ENCODE measurements around the gene NDUFC2. TPM values are rescaled to one million over a fixed set of nuclear protein-coding genes. Genes with fewer than 3 reads are reported as not detected.

Gene NDUFC2
- total RNA-seq, 1 donor from 2014 or later, result 203 TPM

GRCh38 chr11:78056093-78056492, 23.6 kb downstream of the NDUFC2 start:
- Mint-ChIP-seq H3K27ac (ENCODE audit: unreplicated experiment) (no peak overlapping the region), H3K36me3 (ENCODE audit: low read depth, unreplicated experiment) (no peaks in the 10 kb centered on the region), H3K9me3 (ENCODE audit: unreplicated experiment) (no peaks in the 10 kb centered on the region), H3K4me3 (ENCODE audit: unreplicated experiment) (no peak overlapping the region), H3K27me3 (ENCODE audit: unreplicated experiment) (no peaks in the 10 kb centered on the region), H3K4me1 (ENCODE audit: unreplicated experiment) (peaks cover 3% of the 10 kb centered on the region)
- DNase-seq (ENCODE audit: low spot score), result no peak
- TF ChIP-seq, protein P1, sequence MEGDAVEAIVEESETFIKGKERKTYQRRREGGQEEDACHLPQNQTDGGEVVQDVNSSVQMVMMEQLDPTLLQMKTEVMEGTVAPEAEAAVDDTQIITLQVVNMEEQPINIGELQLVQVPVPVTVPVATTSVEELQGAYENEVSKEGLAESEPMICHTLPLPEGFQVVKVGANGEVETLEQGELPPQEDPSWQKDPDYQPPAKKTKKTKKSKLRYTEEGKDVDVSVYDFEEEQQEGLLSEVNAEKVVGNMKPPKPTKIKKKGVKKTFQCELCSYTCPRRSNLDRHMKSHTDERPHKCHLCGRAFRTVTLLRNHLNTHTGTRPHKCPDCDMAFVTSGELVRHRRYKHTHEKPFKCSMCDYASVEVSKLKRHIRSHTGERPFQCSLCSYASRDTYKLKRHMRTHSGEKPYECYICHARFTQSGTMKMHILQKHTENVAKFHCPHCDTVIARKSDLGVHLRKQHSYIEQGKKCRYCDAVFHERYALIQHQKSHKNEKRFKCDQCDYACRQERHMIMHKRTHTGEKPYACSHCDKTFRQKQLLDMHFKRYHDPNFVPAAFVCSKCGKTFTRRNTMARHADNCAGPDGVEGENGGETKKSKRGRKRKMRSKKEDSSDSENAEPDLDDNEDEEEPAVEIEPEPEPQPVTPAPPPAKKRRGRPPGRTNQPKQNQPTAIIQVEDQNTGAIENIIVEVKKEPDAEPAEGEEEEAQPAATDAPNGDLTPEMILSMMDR (IDR thresholded peaks at IDR 0.05; ENCODE audit: unreplicated experiment), result no peak

DNA sequence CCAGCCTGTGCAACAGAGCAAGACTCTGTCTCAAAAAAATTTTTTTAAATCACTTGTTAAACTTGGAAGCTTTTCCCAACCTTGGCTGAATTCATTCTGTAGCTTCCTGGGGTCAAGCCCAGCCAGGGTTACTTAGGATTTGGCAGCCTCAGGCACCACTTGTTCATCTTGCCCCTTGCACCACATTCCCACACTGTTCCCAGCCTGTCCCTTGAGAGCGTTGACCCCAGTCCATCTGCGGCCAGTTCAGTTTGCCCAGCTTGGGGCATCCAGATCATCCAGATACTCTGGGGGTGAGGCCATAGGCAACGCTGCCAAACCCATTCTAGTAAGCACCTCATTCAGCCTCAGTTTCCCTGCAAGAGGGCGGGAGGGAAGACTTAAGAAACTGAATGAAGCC, 24.7 kb downstream of the NDUFC2 start:
- H3K27ac Mint-ChIP-seq (ENCODE audit: unreplicated experiment), result no peak overlapping the region

GRCh38 chr11:78050964-78051831, 28.5 kb downstream of the NDUFC2 start:
- TF ChIP-seq, protein P1 (IDR thresholded peaks at IDR 0.05; ENCODE audit: unreplicated experiment), result no peak
- no peak for DNase-seq (ENCODE audit: low spot score)
- H3K9me3 Mint-ChIP-seq (ENCODE audit: unreplicated experiment), result no peaks in the 10 kb centered on the region
- no peaks in the 10 kb centered on the region for H3K36me3 Mint-ChIP-seq (ENCODE audit: low read depth, unreplicated experiment)
- H3K27ac Mint-ChIP-seq (ENCODE audit: unreplicated experiment), result peak overlapping the region; percentile 67
- peaks cover 2% of the 10 kb centered on the region for H3K27me3 Mint-ChIP-seq (ENCODE audit: unreplicated experiment)
- H3K4me3 Mint-ChIP-seq (ENCODE audit: unreplicated experiment), result no peak overlapping the region
- peaks cover 11% of the 10 kb centered on the region for H3K4me1 Mint-ChIP-seq (ENCODE audit: unreplicated experiment)

More for the DNA sequence above, 24.7 kb downstream of the NDUFC2 start:
- TF ChIP-seq, protein P1 (IDR thresholded peaks at IDR 0.05; ENCODE audit: unreplicated experiment), result no peak
- Mint-ChIP-seq H3K4me1 (ENCODE audit: unreplicated experiment) (peaks cover 9% of the 10 kb centered on the region), H3K27me3 (ENCODE audit: unreplicated experiment) (peaks cover 2% of the 10 kb centered on the region), H3K9me3 (ENCODE audit: unreplicated experiment) (no peaks in the 10 kb centered on the region), H3K36me3 (ENCODE audit: low read depth, unreplicated experiment) (no peaks in the 10 kb centered on the region), H3K4me3 (ENCODE audit: unreplicated experiment) (no peak overlapping the region)
- no peak for DNase-seq (ENCODE audit: low spot score)

- Mint-ChIP-seq H3K4me3 (ENCODE audit: unreplicated experiment) (no peak overlapping the region), H3K9me3 (ENCODE audit: unreplicated experiment) (no peaks in the 10 kb centered on the region), H3K4me1 (ENCODE audit: unreplicated experiment) (peaks cover 18% of the 10 kb centered on the region), H3K27ac (ENCODE audit: unreplicated experiment) (no peak overlapping the region), H3K36me3 (ENCODE audit: low read depth, unreplicated experiment) (no peaks in the 10 kb centered on the region), H3K27me3 (ENCODE audit: unreplicated experiment) (peaks cover 3% of the 10 kb centered on the region)
- DNase-seq (ENCODE audit: low spot score), result no peak
- TF ChIP-seq, protein P1 (IDR thresholded peaks at IDR 0.05; ENCODE audit: unreplicated experiment), result no peak
These were observed 30.3 kb downstream of the NDUFC2 start for GRCh38 chr11:78049348-78049747.

DNA sequence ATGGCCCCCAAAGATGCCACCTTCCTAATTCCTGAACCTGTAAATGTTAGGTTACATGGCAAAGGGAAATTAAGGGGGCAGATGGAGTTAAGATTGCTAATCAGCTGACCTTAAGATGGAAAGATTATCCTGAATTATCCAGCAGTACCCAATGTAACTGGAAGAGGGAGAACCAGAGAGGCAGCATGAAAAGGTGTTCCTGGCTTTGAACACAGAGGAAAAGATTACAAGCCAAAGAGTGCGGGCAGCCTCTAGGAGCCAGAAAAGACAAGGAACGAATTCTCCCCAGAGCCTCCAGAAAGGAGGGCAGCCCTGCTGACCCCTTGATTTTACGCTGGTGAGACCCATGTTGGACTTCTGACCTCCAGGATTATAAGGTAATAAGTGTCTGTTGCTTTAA, 31.1 kb downstream of the NDUFC2 start:
- TF ChIP-seq, protein P1 (IDR thresholded peaks at IDR 0.05; ENCODE audit: unreplicated experiment), result no peak
- no peak for DNase-seq (ENCODE audit: low spot score)
- peaks cover 3% of the 10 kb centered on the region for H3K27me3 Mint-ChIP-seq (ENCODE audit: unreplicated experiment)
- no peak overlapping the region for H3K4me3 Mint-ChIP-seq (ENCODE audit: unreplicated experiment)
- H3K27ac Mint-ChIP-seq (ENCODE audit: unreplicated experiment), result peak overlapping the region; percentile 74
- H3K4me1 Mint-ChIP-seq (ENCODE audit: unreplicated experiment), result peaks cover 18% of the 10 kb centered on the region
- H3K9me3 Mint-ChIP-seq (ENCODE audit: unreplicated experiment), result no peaks in the 10 kb centered on the region
- H3K36me3 Mint-ChIP-seq (ENCODE audit: low read depth, unreplicated experiment), result no peaks in the 10 kb centered on the region
